Uterus (tissue), 2 donors: ENCODE results near the gene PPP4C.

Source experiments
- POLR2A ChIP-seq, 2 donors: fragments of 450-650 bp; IDR thresholded peaks; one replicate each; pipeline ENCODE4 v1.6.1; 2016; ENCODE audit warnings: antibody characterized with exemption in 2 of 2, mild to moderate bottlenecking in 1 of 2, moderate library complexity in 1 of 2
- TF ChIP-seq, protein P1 (sequence below), 4 experiments: fragments of 200-600 bp in 2 of 4; fragments of 450-650 bp in 2 of 4; sonication (generic) in 2 of 4; IDR thresholded peaks; one replicate each; pipeline ENCODE4 v1.5.1; 2016 to 2019; ENCODE audit warnings: antibody characterized with exemption in 4 of 4, mild to moderate bottlenecking in 2 of 4, moderate library complexity in 1 of 4

- TF ChIP-seq, protein P1, sequence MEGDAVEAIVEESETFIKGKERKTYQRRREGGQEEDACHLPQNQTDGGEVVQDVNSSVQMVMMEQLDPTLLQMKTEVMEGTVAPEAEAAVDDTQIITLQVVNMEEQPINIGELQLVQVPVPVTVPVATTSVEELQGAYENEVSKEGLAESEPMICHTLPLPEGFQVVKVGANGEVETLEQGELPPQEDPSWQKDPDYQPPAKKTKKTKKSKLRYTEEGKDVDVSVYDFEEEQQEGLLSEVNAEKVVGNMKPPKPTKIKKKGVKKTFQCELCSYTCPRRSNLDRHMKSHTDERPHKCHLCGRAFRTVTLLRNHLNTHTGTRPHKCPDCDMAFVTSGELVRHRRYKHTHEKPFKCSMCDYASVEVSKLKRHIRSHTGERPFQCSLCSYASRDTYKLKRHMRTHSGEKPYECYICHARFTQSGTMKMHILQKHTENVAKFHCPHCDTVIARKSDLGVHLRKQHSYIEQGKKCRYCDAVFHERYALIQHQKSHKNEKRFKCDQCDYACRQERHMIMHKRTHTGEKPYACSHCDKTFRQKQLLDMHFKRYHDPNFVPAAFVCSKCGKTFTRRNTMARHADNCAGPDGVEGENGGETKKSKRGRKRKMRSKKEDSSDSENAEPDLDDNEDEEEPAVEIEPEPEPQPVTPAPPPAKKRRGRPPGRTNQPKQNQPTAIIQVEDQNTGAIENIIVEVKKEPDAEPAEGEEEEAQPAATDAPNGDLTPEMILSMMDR (IDR thresholded peaks at IDR 0.05), result no peak
- TF ChIP-seq POLR2A (IDR thresholded peaks at IDR 0.05), result no peak
These were observed 7.5 kb upstream of the PPP4C start for GRCh38 chr16:30068333-30068732.
